ENCODE results near the gene FXYD5.

Gene FXYD5

DNA sequence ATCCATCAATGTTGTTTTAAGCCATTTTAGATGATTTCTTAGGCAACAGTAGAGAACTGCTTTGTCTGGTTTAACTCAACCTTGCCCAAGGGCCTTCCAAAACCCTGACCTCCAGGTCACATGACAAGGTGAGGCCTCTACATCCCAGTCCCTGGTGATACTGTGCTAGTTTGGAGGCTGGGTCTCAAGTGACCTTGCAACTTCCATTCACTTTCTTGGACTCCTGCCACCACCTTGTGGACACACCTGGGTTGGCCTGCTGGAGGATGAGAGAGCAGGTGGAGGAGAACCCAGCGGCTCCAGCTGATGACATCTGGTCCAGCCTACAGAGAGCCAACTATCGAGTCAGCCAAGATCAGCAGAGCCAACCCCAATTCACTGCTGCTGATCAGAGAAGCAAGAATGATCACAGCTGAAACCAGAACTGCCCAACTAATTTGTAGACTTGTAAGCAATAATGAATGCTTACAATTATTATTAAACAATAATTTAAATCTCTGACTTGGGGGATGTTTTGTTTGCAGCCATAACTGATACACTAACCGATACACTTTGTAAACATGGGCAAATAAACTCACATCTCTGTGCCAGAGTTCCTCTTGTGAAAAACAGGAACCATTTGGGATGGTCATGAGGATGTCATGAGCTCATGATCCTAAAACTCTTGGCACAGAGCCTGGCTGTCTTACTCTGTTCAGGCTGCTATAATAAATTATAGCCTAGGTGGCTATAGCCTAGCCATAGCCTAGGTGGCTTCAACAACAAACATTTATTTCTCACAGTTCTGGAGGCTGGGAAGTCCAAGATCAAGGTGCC lies 62.5 kb downstream of the FXYD5 start:
- peak; percentile 57 for DNase-seq

DNA sequence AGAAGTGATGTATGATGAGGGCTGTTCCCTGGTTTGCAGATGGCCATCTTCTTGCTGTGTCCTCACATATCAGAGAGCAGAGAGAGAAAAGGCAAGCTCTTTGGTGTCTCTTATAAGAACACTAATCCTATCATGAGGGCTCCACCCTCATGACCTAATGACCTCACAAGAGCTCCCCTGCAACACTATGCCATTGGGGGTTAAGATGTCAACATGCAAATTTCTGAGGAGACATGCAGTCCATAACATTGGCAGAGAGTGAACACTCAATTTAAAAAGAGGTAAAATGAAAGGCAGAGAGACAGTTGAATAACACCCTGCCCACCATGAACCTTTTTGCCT lies 63.1 kb downstream of the FXYD5 start:
- DNase-seq, result no peak

DNA sequence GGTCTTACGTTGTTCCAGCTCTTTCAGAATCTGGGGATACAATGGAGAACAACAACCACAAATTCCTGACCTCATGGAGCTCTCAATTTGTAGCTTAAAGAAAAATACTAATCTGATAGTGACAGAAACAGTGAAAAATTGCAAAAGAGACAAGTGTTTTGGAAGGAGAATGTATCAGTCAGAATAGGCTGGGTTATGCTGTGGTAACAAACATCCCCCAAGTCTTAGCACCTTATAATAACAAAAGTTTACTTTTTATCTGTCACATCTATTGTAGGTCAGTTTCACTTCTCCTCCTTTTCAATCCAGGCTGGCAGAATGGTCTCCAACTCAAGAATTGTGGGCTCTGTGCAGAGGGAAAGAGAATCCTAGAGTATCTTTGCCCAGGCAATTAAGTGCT lies 64.5 kb downstream of the FXYD5 start:
- no peak for DNase-seq
